NOMO-1 treated with dmso at 0.1 percent for 144 hours (cell line): ENCODE results near the gene POMP.
"Not testable (repeated sequence)": the region's sequence is repeated elsewhere in the genome, so short reads cannot be mapped to it uniquely, and the experiment has no call there.

Experiments used
- DNase-seq: peaks from one replicate; lab custom pipeline; 2025; ENCODE audit not compliant: unreplicated experiment; lab: John Stamatoyannopoulos, UW

The POMP gene

GRCh38 chr13:28637714-28638355 is 21.1 kb upstream of the POMP start:
- DNase-seq = no peak

DNA sequence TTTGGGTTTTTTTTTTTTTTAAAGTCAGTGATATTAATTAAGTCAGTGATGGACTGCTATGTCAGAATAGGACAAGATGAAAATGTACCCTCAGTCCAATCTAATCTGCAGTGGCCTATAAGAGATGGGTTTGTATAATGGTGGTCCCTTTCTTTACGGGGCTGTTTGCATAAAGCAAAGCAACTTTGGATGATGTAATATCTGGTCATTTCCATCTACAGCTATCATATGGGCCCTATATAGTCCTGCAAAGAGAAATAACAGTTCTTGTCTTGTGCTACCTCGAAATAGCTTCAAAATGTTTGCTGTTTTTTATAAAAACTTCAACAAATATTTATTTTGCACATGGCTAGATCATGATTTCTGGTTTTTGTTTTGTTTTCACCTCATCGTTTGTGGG is 20.2 kb upstream of the POMP start:
- DNase-seq = no peak

- no peak for DNase-seq
Observed at GRCh38 chr13:28640861-28641599, 17.9 kb upstream of the POMP start.

DNA sequence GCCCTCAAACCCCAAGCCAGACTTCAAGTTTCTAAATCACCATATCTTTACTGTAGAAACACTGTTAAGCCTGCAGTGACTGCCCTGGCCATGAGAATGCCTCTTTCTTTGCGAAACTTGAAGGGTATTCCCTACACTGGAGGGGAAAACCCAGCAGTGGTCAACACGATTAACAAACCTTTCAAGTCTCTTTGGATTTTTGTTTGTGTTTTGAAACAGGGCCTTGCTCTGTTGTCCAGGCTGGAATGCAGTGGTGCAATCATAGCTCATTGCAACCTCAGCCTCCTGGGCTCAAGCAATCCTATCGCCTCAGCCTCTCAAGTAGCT is 17.4 kb upstream of the POMP start:
- no peak for DNase-seq

DNA sequence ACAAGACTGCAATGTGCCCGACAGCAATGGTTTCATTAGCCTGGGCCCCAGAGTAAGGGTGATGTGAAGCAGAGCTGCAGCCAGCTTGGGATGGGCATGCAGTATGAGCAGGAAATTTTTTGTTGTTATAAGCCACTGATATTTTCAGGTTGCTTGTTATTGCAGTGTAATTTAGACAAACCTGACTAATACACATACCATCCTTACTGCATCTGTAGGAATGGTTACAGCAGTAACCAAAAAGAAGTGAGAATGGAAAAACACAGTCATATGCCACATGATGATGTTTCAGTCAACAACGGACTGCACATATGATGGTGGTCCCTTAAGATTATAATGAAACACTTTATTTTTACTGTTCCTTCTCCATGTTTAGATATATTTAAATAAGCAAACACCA is 8.6 kb upstream of the POMP start:
- DNase-seq = no peak

DNA sequence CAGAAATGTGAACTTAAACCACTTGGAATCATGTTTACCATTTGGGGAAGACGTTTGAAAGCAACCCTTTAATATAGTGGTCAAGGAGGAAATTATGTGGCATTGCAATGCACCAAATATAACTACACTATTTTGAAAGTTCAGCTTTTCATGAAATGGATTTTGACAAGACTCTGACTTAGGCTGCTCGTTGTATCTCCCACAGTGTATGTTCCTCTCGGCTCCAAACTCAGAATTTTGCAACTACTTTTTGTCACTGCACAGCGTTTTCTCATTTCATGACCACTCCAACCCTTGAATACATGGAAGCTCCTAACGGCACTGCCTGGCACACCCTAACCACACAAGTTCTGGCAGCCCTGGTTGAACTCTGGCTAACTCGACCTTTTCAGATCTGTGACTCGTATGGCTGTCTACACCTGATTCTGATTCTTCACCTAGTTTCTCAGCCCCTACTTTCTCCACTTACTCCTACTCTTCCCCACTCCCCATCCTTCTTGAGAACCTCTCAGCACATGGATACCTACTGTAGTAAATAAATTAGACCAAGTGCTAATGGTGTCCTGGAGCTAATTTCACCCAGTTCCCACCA is 7.0 kb upstream of the POMP start:
- no peak for DNase-seq

GRCh38 chr13:28653111-28653510 is 5.8 kb upstream of the POMP start:
- no peak for DNase-seq

- no peak for DNase-seq
Observed at GRCh38 chr13:28654276-28654675, 4.7 kb upstream of the POMP start.

DNA sequence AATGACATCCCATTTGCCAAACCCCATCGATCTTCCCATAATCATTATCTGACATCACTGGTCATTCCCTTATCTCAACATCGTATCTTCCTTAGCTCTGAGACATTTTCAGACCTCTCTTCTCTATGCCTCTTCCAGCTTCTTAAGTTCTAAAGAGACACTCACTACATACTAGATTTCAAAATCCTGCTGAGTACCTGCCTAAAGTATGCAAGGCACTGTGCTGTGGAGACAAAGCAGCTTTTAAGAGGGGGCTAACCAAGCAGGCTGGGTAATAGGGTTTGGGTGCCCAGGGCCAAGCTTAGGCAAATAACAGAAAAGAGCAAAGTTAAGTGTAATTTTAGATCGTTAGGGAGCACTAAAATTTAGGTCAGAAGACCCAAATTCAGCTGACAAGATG is 3.4 kb upstream of the POMP start:
- DNase-seq = no peak

DNA sequence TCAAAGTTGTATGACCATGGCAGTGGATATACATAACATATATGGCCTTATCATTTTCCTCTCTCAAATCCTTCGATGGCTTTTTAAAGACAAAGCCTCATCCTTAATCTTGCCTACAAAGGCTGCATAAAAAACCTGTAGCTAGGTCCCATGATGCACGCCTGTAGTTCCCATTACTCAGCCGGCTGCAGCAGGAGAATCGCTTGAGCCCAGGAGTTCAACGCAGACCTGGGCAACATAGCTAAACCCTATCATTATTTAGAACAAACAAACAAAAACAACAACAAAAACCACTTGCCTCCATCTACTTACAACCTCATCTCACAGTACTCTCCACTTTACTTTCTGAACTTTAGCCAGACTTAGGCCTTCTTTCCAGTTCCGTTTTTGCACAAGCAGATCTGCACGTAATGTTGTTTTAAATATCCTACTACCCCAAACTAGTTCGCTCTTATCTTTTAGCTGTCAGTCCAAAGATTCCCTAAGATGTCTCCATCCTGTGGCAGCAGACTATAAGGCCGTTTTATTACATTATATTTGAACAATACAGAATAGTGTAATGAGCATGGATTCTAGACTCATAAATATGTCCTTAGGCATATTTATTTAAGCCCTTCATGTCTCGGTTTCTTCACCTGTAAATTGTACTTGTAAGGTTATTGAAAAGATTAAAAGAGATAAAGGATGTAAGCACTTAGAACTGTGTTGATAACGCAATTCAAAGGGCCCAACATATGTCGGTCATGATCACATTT is 969 bp upstream of the POMP start:
- DNase-seq = peak; percentile 73

DNA sequence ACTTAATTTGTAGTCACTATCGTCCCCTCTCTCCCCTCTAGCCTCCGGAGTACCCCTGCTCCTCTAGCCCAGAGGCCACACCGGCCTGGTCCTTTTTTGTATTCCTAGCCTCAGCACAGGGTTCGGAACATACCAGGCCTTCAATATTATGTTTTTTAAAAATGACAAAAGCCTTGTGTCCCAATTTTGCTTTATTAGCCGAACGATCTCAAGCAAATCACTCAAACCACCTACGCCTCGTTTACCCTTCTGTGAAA is 463 bp upstream of the POMP start:
- no peak for DNase-seq

DNA sequence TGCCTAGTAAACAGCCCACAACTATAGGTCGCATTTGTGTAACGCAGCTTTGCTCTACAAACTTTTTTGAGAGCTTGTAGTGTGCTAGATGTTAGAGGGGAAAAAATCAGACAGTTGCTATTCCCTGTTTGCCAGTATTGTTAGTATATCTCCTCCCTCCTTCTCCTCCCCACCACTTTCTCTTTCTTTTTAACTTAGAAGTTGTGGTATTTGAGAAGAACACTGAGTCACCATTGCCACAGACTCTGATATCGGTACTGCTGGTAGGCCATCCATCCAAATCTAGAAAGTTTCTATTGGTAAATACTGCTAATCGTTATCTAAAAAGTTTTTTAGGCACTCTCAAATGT is 666 bp downstream of the POMP start:
- no peak for DNase-seq

DNA sequence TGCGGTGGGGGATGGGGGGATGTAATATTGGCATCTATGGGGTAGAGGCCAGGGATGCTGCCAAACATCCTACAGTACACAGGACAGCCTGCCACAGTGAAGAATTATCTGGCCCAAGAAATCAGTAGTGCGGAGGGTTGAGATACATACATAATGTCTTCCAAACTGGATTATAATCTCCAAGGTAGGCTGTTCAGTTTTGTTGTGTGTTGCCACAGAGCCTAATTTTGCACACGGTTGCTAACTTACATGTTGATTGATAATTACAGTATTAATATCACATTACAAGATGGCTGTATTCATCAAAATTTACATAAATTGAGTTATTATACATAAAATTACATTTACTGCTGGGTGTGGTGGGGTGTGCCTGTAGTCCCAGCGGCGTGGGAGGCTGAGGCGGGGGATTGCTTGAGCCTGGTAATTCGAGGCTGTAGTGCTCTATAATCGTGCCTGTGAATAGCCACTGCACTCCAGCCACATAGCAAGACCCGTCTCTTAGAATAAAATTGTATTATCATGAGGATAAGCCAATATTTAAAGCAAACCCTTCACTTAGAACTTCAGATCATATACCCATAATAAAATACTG is 8.1 kb downstream of the POMP start:
- DNase-seq = no peak

- peak; percentile 72 for DNase-seq
Observed at GRCh38 chr13:28671126-28671792, 12.3 kb downstream of the POMP start.

- no peak for DNase-seq
Observed at GRCh38 chr13:28678809-28679208, 19.9 kb downstream of the POMP start.

DNA sequence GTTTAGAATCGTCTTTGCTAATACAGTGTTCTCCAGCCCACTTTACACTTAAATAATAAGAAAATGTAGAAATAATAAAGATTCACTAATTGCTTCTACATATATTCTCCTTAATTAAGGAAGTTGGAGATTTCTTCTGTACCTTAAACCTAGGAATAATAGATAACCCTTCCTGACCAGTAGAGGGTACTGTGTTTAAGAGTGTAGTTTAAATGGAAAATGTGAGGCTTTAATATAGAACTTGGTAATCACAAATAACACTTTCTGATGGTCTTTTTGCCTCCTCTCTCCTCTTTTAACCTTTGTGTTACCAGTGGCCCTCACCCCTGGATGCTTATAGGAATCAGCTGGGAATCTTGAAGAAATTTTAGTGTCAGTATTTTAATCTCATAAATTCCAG is 20.7 kb downstream of the POMP start:
- no peak for DNase-seq

DNA sequence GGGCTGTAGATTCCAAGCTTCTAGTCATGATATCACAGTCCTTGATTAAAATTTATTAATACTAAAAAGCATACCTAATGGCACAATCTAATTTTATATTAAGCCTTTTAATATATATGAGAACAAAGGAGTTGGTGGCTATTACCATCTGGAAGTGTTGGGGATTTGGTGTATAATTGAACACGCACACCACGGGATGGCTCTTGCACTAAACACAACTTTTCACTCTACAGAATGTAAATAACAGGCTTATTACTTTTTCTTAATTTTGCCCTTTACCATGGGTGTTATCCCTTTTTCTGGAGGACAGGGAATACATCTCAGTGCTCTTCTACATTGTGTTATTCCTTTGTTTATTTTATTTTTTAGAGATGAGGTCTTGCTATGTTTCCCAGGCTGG is 21.6 kb downstream of the POMP start:
- DNase-seq = no peak

GRCh38 chr13:28683169-28683568 is 24.2 kb downstream of the POMP start:
- DNase-seq = not testable (repeated sequence)

DNA sequence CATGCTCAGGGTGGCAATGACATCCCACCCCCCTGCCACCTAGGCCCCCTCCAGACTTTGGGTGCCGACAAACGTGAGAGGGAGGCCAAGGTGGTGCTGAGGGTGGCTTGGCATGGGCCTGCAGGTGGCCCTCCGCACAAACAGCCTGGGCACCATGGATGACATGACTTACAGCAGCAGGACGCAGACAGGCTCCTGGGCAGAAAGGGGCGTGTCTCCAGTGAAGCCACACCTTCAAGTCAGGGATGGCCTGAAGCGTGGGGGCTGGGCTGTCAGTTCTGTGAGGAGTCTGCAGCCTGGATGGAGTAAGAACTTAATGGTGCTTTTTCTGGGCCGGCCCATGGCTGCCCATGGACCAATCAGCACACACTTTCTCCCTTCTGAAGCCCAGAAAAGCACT is 25.3 kb downstream of the POMP start:
- no peak for DNase-seq

DNA sequence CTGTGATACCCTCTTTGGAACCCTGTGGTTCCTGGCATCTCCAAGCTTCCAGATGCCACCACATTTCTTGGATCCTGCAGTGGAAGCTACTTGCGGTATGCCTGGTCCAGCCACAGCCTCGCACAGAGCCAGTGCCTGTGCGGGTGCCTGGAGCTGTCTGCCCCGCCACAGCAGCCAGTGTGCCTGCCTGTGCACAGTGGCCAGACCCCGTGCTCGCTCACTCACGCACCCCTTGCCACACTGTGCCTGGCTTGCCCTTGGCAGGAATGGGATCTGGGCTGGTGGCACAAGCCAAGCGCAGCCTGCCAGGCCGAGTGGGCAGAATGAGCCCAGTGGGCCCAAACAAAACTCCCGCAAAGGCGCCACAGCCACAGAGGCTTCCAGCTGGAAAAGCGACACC is 26.2 kb downstream of the POMP start:
- DNase-seq = no peak

GRCh38 chr13:28685892-28686291 is 27.0 kb downstream of the POMP start:
- DNase-seq = no peak
